ENCODE results near the gene TP53.

- TF ChIP-seq, protein P1, sequence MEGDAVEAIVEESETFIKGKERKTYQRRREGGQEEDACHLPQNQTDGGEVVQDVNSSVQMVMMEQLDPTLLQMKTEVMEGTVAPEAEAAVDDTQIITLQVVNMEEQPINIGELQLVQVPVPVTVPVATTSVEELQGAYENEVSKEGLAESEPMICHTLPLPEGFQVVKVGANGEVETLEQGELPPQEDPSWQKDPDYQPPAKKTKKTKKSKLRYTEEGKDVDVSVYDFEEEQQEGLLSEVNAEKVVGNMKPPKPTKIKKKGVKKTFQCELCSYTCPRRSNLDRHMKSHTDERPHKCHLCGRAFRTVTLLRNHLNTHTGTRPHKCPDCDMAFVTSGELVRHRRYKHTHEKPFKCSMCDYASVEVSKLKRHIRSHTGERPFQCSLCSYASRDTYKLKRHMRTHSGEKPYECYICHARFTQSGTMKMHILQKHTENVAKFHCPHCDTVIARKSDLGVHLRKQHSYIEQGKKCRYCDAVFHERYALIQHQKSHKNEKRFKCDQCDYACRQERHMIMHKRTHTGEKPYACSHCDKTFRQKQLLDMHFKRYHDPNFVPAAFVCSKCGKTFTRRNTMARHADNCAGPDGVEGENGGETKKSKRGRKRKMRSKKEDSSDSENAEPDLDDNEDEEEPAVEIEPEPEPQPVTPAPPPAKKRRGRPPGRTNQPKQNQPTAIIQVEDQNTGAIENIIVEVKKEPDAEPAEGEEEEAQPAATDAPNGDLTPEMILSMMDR (IDR thresholded peaks at IDR 0.05; ENCODE audit: poor library complexity, severe bottlenecking): no peak
- TF ChIP-seq EP300 (conservative IDR thresholded peaks at IDR 0.05; ENCODE audit: poor library complexity, severe bottlenecking) (no peak), POLR2AphosphoS5 (IDR thresholded peaks at IDR 0.05) (no peak), TAF1 (IDR thresholded peaks at IDR 0.05; ENCODE audit: low read depth) (no peak), EZH2 (IDR thresholded peaks at IDR 0.05; ENCODE audit: borderline replicate concordance, insufficient read depth, low read length, poor library complexity, severe bottlenecking) (no peak), SMC3 (conservative IDR thresholded peaks at IDR 0.05; ENCODE audit: poor library complexity) (no peak), RAD21 (conservative IDR thresholded peaks at IDR 0.05) (no peak)
Observed at GRCh38 chr17:7713782-7714181, 26.5 kb upstream of the TP53 start.

All from neural cell (in vitro differentiated cells).